Panc1 (cell line): ENCODE measurements around the gene CBY2. TPM values are rescaled to one million over a fixed set of nuclear protein-coding genes. Genes with fewer than 3 reads are reported as not detected.
"Not testable (repeated sequence)": the region's sequence is repeated elsewhere in the genome, so short reads cannot be mapped to it uniquely, and the experiment has no call there.

ENCODE experiments used
- ATAC-seq: fragments of 200-7000 bp; cut with Tn5 transposase; 2 replicates; pipeline ENCODE4 v1.9.1; 2020; ENCODE audit warnings: mild to moderate bottlenecking, moderate library complexity
- BruUV-seq: library from RNA; stranded (reverse); fragments of 400-500 nt; replicated peaks from 2 replicates; lab custom pipeline; 2021; lab: Mats Ljungman, UMichigan
- CTCF ChIA-PET: fragments of 300-600 bp; sonication (Branson Sonifier 250); formaldehyde crosslinking; loops from one replicate; lab custom pipeline; 2022; ENCODE audit warnings: antibody characterized with exemption; lab: Charles Lee
- POLR2A ChIA-PET: fragments of 300-600 bp; sonication (Branson Sonifier 250); formaldehyde crosslinking; loops from one replicate; lab custom pipeline; 2022; ENCODE audit warnings: antibody characterized with exemption; lab: Charles Lee
- DNase-seq: peaks from one replicate; pipeline ENCODE4 v3.0.0-alpha.2; 2010; ENCODE audit warnings: low read depth, low spot score
- H3K27ac ChIP-seq: 2 replicates; pipeline ENCODE4 v1.5.1; 2011; ENCODE audit warnings: mild to moderate bottlenecking, low read length, inconsistent platforms
- H3K27me3 ChIP-seq: fragments of 200-500 bp; sonication (Bioruptor generic); 2 replicates; pipeline ENCODE4 v1.6.0; 2014; ENCODE audit warnings: low read length, inconsistent platforms; ENCODE audit not compliant: control insufficient read depth, insufficient read depth
- H3K36me3 ChIP-seq: fragments of 200-500 bp; sonication (Bioruptor generic); 2 replicates; pipeline ENCODE4 v1.5.1; 2014; ENCODE audit warnings: inconsistent platforms, mild to moderate bottlenecking, low read length, moderate library complexity; ENCODE audit not compliant: control insufficient read depth, insufficient read depth
- H3K4me1 ChIP-seq: 2 replicates; pipeline ENCODE4 v1.5.1; 2011; ENCODE audit warnings: inconsistent platforms, mild to moderate bottlenecking, low read length, moderate library complexity; ENCODE audit not compliant: control insufficient read depth, insufficient read depth
- H3K4me3 ChIP-seq, 2 experiments: 2 replicates each; pipeline ENCODE4 v1.5.1; 2011 to 2012; ENCODE audit warnings: low read depth in 2 of 2, low read length in 2 of 2, mild to moderate bottlenecking in 2 of 2, inconsistent platforms in 1 of 2, moderate library complexity in 1 of 2
- H3K9me3 ChIP-seq: fragments of 200-500 bp; sonication (Bioruptor generic); 2 replicates; pipeline ENCODE4 v1.5.1; 2014; ENCODE audit warnings: low read depth, mild to moderate bottlenecking, inconsistent platforms, low read length, moderate library complexity; ENCODE audit not compliant: control insufficient read depth, insufficient read depth
- CTCF ChIP-seq: fragments of 450-650 bp; IDR thresholded peaks from 2 replicates; pipeline ENCODE4 v1.5.1; 2017; ENCODE audit warnings: mild to moderate bottlenecking
- POLR2AphosphoS5 ChIP-seq: IDR thresholded peaks from 2 replicates; pipeline ENCODE4 v1.6.1; 2012; ENCODE audit warnings: mild to moderate bottlenecking, low read depth, low read length, moderate library complexity
- REST ChIP-seq, 2 experiments: IDR thresholded peaks; 2 replicates each; pipeline ENCODE4 v1.6.1; 2011 to 2012; ENCODE audit warnings: low read depth in 2 of 2, control low read depth in 1 of 2, low read length in 1 of 2, mild to moderate bottlenecking in 1 of 2, moderate library complexity in 1 of 2; ENCODE audit not compliant: insufficient read depth in 1 of 2
- SIN3A ChIP-seq: IDR thresholded peaks from 2 replicates; pipeline ENCODE4 v1.6.1; 2012; ENCODE audit warnings: low read depth, mild to moderate bottlenecking, low read length, moderate library complexity, borderline replicate concordance; ENCODE audit not compliant: insufficient read depth
- TCF7L2 ChIP-seq: IDR thresholded peaks from 2 replicates; pipeline ENCODE4 v1.6.1; 2011; ENCODE audit warnings: mild to moderate bottlenecking, low read depth, low read length, inconsistent platforms
- in situ Hi-C: cut with HindIII; loops from 2 replicates; pipeline ENCODE4 v1.10.0; 2016; ENCODE audit warnings: low sequenced_read_pairs, low pct_unique_long_range_greater_than_20kb
- intact Hi-C: fragments of 100-400 bp; cut with micrococcal nuclease; formaldehyde crosslinking; loops from one replicate; pipeline ENCODE4 v1.10.0; 2022; ENCODE audit not compliant: unreplicated experiment
- total RNA-seq: library from RNA; stranded (reverse); gene quantifications from one replicate; pipeline ENCODE4 v1.2.1, GENCODE V29; 2021; ENCODE audit not compliant: unreplicated experiment

Gene CBY2
- total RNA-seq, 1 experiment from 2014 or later: not detected

GRCh38 chr13:45662162-45662561 lies 40.0 kb upstream of the CBY2 start:
- H3K27ac ChIP-seq: no peak overlapping the region
- no peaks in the 10 kb centered on the region for H3K36me3 ChIP-seq
- intact Hi-C loops (no loop called here), in situ Hi-C loops (no loop called here)
- CTCF ChIA-PET: no interaction called here
- no peak for ATAC-seq
- DNase-seq: no peak
- H3K4me3 ChIP-seq: no peak overlapping the region
- POLR2A ChIA-PET: no interaction called here
- no peaks in the 10 kb centered on the region for H3K9me3 ChIP-seq
- no peaks in the 10 kb centered on the region for H3K4me1 ChIP-seq
- BruUV-seq: no TSS peak
- TF ChIP-seq TCF7L2 (no peak), POLR2AphosphoS5 (no peak), REST (IDR thresholded peaks at IDR 0.05; ENCODE audit: insufficient read depth in 1 of 2, low read depth in 2 of 2, low read length in 1 of 2) (no peak), CTCF (no peak), SIN3A (no peak)
- H3K27me3 ChIP-seq: no peaks in the 10 kb centered on the region

GRCh38 chr13:45662903-45663302 lies 39.2 kb upstream of the CBY2 start:
- CTCF ChIA-PET, in situ Hi-C loops, H3K36me3 ChIP-seq: not testable (repeated sequence)

GRCh38 chr13:45669626-45670025 lies 32.5 kb upstream of the CBY2 start:
- H3K4me1 ChIP-seq, DNase-seq, ATAC-seq, BruUV-seq, in situ Hi-C loops, H3K36me3 ChIP-seq, CTCF ChIA-PET, POLR2A ChIA-PET, H3K27ac ChIP-seq, H3K27me3 ChIP-seq, H3K9me3 ChIP-seq, intact Hi-C loops: not testable (repeated sequence)
- H3K4me3 ChIP-seq: peak overlapping the region in 1 of 2 experiments; percentile 14; a peak in 1 of 4 replicates

More at GRCh38 chr13:45662903-45663302, 39.2 kb upstream of the CBY2 start:
- H3K27me3 ChIP-seq, H3K4me1 ChIP-seq, DNase-seq, H3K4me3 ChIP-seq, H3K9me3 ChIP-seq, ATAC-seq, intact Hi-C loops, BruUV-seq, POLR2A ChIA-PET, H3K27ac ChIP-seq: not testable (repeated sequence)
